C4-2B (cell line): ENCODE results near the gene ATXN1.

Source experiments
- H3K27ac ChIP-seq: fragments of 450-650 bp; 2 replicates; pipeline ENCODE4 v1.5.1; 2017
- CTCF ChIP-seq: fragments of 450-650 bp; conservative IDR thresholded peaks from 2 replicates; pipeline ENCODE4 v1.5.1; 2017; ENCODE audit warnings: mild to moderate bottlenecking
- ZFX ChIP-seq: fragments of 450-650 bp; IDR thresholded peaks from 2 replicates; pipeline ENCODE4 v1.6.1; 2017

The ATXN1 gene

GRCh38 chr6:16670617-16671051 lies 90.6 kb downstream of the ATXN1 start:
- TF ChIP-seq CTCF (no peak), ZFX (no peak)
- H3K27ac ChIP-seq = no peak overlapping the region

GRCh38 chr6:16670183-16670582 lies 91.1 kb downstream of the ATXN1 start:
- TF ChIP-seq ZFX (no peak), CTCF (no peak)
- H3K27ac ChIP-seq = no peak overlapping the region

GRCh38 chr6:16669227-16669626 lies 92.0 kb downstream of the ATXN1 start:
- TF ChIP-seq CTCF (no peak), ZFX (no peak)
- H3K27ac ChIP-seq = no peak overlapping the region

- no peak for TF ChIP-seq CTCF
These were observed 93.8 kb downstream of the ATXN1 start for GRCh38 chr6:16667509-16667908.

GRCh38 chr6:16665992-16666391 lies 95.3 kb downstream of the ATXN1 start:
- TF ChIP-seq ZFX = no peak
- no peak for TF ChIP-seq CTCF
- H3K27ac ChIP-seq = no peak overlapping the region

More at GRCh38 chr6:16667509-16667908, 93.8 kb downstream of the ATXN1 start:
- no peak overlapping the region for H3K27ac ChIP-seq

GRCh38 chr6:16665182-16665581 lies 96.1 kb downstream of the ATXN1 start:
- H3K27ac ChIP-seq = no peak overlapping the region
- TF ChIP-seq CTCF (no peak), ZFX (no peak)

GRCh38 chr6:16663901-16664300 lies 97.4 kb downstream of the ATXN1 start:
- H3K27ac ChIP-seq = no peak overlapping the region
- no peak for TF ChIP-seq CTCF
- TF ChIP-seq ZFX = no peak
